T-helper 1 cell treated with Interleukin-12 subunit alpha and Interleukin-12 subunit beta and Interleukin-4 antibody, amounts not matched to agents 30 μg/mL and 1 μg/mL, for 36 hours (primary cell): ENCODE results near the gene GALNT14.
"Not testable (repeated sequence)": the region's sequence is repeated elsewhere in the genome, so short reads cannot be mapped to it uniquely, and the experiment has no call there.

Source experiments
- H3K27ac Mint-ChIP-seq: one replicate; pipeline ENCODE4 v1.8.0; 2021; ENCODE audit warnings: mild to moderate bottlenecking, mixed read lengths
- H3K27me3 Mint-ChIP-seq: one replicate; pipeline ENCODE4 v1.8.0; 2021; ENCODE audit warnings: low read depth, mixed read lengths
- H3K36me3 Mint-ChIP-seq: one replicate; pipeline ENCODE4 v1.8.0; 2021; ENCODE audit warnings: low read depth, mixed read lengths
- H3K4me1 Mint-ChIP-seq: one replicate; pipeline ENCODE4 v1.8.0; 2021; ENCODE audit warnings: low read depth, mixed read lengths
- H3K4me3 Mint-ChIP-seq: one replicate; pipeline ENCODE4 v1.8.0; 2021; ENCODE audit warnings: mild to moderate bottlenecking, moderate library complexity, mixed read lengths
- H3K9me3 Mint-ChIP-seq: one replicate; pipeline ENCODE4 v1.8.0; 2021; ENCODE audit warnings: mixed read lengths

Gene GALNT14

GRCh38 chr2:30912056-30912455 is 226.2 kb downstream of the GALNT14 start:
- Mint-ChIP-seq H3K9me3 (no peaks in the 10 kb centered on the region), H3K36me3 (no peaks in the 10 kb centered on the region), H3K27ac (no peak overlapping the region), H3K4me3 (no peak overlapping the region), H3K27me3 (no peaks in the 10 kb centered on the region), H3K4me1 (no peaks in the 10 kb centered on the region)

- Mint-ChIP-seq H3K36me3 (no peaks in the 10 kb centered on the region), H3K27ac (no peak overlapping the region), H3K4me3 (no peak overlapping the region), H3K9me3 (no peaks in the 10 kb centered on the region), H3K4me1 (no peaks in the 10 kb centered on the region), H3K27me3 (no peaks in the 10 kb centered on the region)
Observed at GRCh38 chr2:30911327-30911726, 226.9 kb downstream of the GALNT14 start.

- H3K27me3 Mint-ChIP-seq, result no peaks in the 10 kb centered on the region
- no peaks in the 10 kb centered on the region for H3K36me3 Mint-ChIP-seq
- no peak overlapping the region for H3K4me3 Mint-ChIP-seq
- H3K4me1 Mint-ChIP-seq, result no peaks in the 10 kb centered on the region
- H3K9me3 Mint-ChIP-seq, result no peaks in the 10 kb centered on the region
- no peak overlapping the region for H3K27ac Mint-ChIP-seq
Observed at GRCh38 chr2:30910686-30911085, 227.6 kb downstream of the GALNT14 start.

- H3K4me1 Mint-ChIP-seq, H3K27me3 Mint-ChIP-seq, H3K36me3 Mint-ChIP-seq, H3K27ac Mint-ChIP-seq, H3K4me3 Mint-ChIP-seq, H3K9me3 Mint-ChIP-seq: not testable (repeated sequence)
Observed at GRCh38 chr2:30904437-30904836, 233.8 kb downstream of the GALNT14 start.

GRCh38 chr2:30903326-30903725 is 234.9 kb downstream of the GALNT14 start:
- Mint-ChIP-seq H3K36me3 (no peaks in the 10 kb centered on the region), H3K27me3 (no peaks in the 10 kb centered on the region), H3K4me1 (no peaks in the 10 kb centered on the region), H3K4me3 (no peak overlapping the region), H3K9me3 (no peaks in the 10 kb centered on the region), H3K27ac (no peak overlapping the region)

GRCh38 chr2:30900381-30900780 is 237.9 kb downstream of the GALNT14 start:
- Mint-ChIP-seq H3K4me1 (no peaks in the 10 kb centered on the region), H3K36me3 (no peaks in the 10 kb centered on the region), H3K9me3 (no peaks in the 10 kb centered on the region), H3K27ac (no peak overlapping the region), H3K4me3 (no peak overlapping the region), H3K27me3 (no peaks in the 10 kb centered on the region)

- Mint-ChIP-seq H3K4me1 (no peaks in the 10 kb centered on the region), H3K36me3 (no peaks in the 10 kb centered on the region), H3K4me3 (no peak overlapping the region), H3K27ac (no peak overlapping the region), H3K27me3 (no peaks in the 10 kb centered on the region), H3K9me3 (no peaks in the 10 kb centered on the region)
Observed at GRCh38 chr2:30899516-30900054, 238.7 kb downstream of the GALNT14 start.

- no peaks in the 10 kb centered on the region for H3K36me3 Mint-ChIP-seq
- no peak overlapping the region for H3K4me3 Mint-ChIP-seq
- H3K4me1 Mint-ChIP-seq, result no peaks in the 10 kb centered on the region
- H3K9me3 Mint-ChIP-seq, result no peaks in the 10 kb centered on the region
- peaks cover 4% of the 10 kb centered on the region for H3K27me3 Mint-ChIP-seq
- no peak overlapping the region for H3K27ac Mint-ChIP-seq
Observed at GRCh38 chr2:30897539-30897938, 240.7 kb downstream of the GALNT14 start.

GRCh38 chr2:30894498-30895119 is 243.6 kb downstream of the GALNT14 start:
- H3K36me3 Mint-ChIP-seq, result no peaks in the 10 kb centered on the region
- no peaks in the 10 kb centered on the region for H3K4me1 Mint-ChIP-seq
- H3K27ac Mint-ChIP-seq, result no peak overlapping the region
- H3K9me3 Mint-ChIP-seq, result no peaks in the 10 kb centered on the region
- H3K27me3 Mint-ChIP-seq, result peaks cover 4% of the 10 kb centered on the region
- H3K4me3 Mint-ChIP-seq, result no peak overlapping the region

GRCh38 chr2:30888852-30889409 is 249.3 kb downstream of the GALNT14 start:
- H3K4me1 Mint-ChIP-seq, result no peaks in the 10 kb centered on the region
- peaks cover 4% of the 10 kb centered on the region for H3K27me3 Mint-ChIP-seq
- H3K27ac Mint-ChIP-seq, result no peak overlapping the region
- H3K9me3 Mint-ChIP-seq, result no peaks in the 10 kb centered on the region
- H3K4me3 Mint-ChIP-seq, result no peak overlapping the region
- no peaks in the 10 kb centered on the region for H3K36me3 Mint-ChIP-seq

- Mint-ChIP-seq H3K27me3 (peaks cover 4% of the 10 kb centered on the region), H3K4me3 (no peak overlapping the region), H3K9me3 (no peaks in the 10 kb centered on the region), H3K27ac (no peak overlapping the region), H3K36me3 (no peaks in the 10 kb centered on the region), H3K4me1 (no peaks in the 10 kb centered on the region)
Observed at GRCh38 chr2:30886080-30886479, 252.2 kb downstream of the GALNT14 start.

- Mint-ChIP-seq H3K27me3 (peaks cover 4% of the 10 kb centered on the region), H3K9me3 (no peaks in the 10 kb centered on the region), H3K36me3 (no peaks in the 10 kb centered on the region), H3K4me3 (no peak overlapping the region), H3K27ac (no peak overlapping the region), H3K4me1 (no peaks in the 10 kb centered on the region)
Observed at GRCh38 chr2:30883822-30884221, 254.4 kb downstream of the GALNT14 start.

GRCh38 chr2:30883184-30883583 is 255.1 kb downstream of the GALNT14 start:
- Mint-ChIP-seq H3K27me3 (peaks cover 4% of the 10 kb centered on the region), H3K4me1 (no peaks in the 10 kb centered on the region)

GRCh38 chr2:30880516-30880915 is 257.7 kb downstream of the GALNT14 start:
- peaks cover 14% of the 10 kb centered on the region for H3K27me3 Mint-ChIP-seq
- no peaks in the 10 kb centered on the region for H3K36me3 Mint-ChIP-seq
- H3K4me1 Mint-ChIP-seq, result no peaks in the 10 kb centered on the region
- no peaks in the 10 kb centered on the region for H3K9me3 Mint-ChIP-seq
- H3K27ac Mint-ChIP-seq, result no peak overlapping the region
- no peak overlapping the region for H3K4me3 Mint-ChIP-seq

More at GRCh38 chr2:30883184-30883583, 255.1 kb downstream of the GALNT14 start:
- Mint-ChIP-seq H3K9me3 (no peaks in the 10 kb centered on the region), H3K36me3 (no peaks in the 10 kb centered on the region), H3K27ac (no peak overlapping the region), H3K4me3 (no peak overlapping the region)

GRCh38 chr2:30877833-30878232 is 260.4 kb downstream of the GALNT14 start:
- H3K9me3 Mint-ChIP-seq, result no peaks in the 10 kb centered on the region
- H3K27ac Mint-ChIP-seq, result no peak overlapping the region
- peaks cover 14% of the 10 kb centered on the region for H3K27me3 Mint-ChIP-seq
- no peak overlapping the region for H3K4me3 Mint-ChIP-seq
- no peaks in the 10 kb centered on the region for H3K4me1 Mint-ChIP-seq
- H3K36me3 Mint-ChIP-seq, result no peaks in the 10 kb centered on the region
